ENCODE results near the gene CHST13.
"Not testable (repeated sequence)": the region's sequence is repeated elsewhere in the genome, so short reads cannot be mapped to it uniquely, and the experiment has no call there.

Gene CHST13

GRCh38 chr3:126555795-126556636, 32.1 kb downstream of the CHST13 start:
- no peak for DNase-seq (ENCODE audit: low read depth)

- no peak for DNase-seq (ENCODE audit: low read depth)
Measured at GRCh38 chr3:126556637-126557414, 32.9 kb downstream of the CHST13 start.

GRCh38 chr3:126557415-126557745, 33.4 kb downstream of the CHST13 start:
- no peak for DNase-seq (ENCODE audit: low read depth)

- no peak for DNase-seq (ENCODE audit: low read depth)
Measured at GRCh38 chr3:126557761-126558160, 33.8 kb downstream of the CHST13 start.

- no peak for DNase-seq (ENCODE audit: low read depth)
Measured at GRCh38 chr3:126558336-126559071, 34.5 kb downstream of the CHST13 start, which contains the start of gene C3orf22. Gene C3orf22 (minus strand): TSS chr3:126558932. CDS start chr3:126553390, 5,542 bp downstream.

- no peak for DNase-seq (ENCODE audit: low read depth)
Measured at GRCh38 chr3:126562737-126563276, 38.9 kb downstream of the CHST13 start.

GRCh38 chr3:126567696-126568438, 43.9 kb downstream of the CHST13 start:
- no peak for DNase-seq (ENCODE audit: low read depth)

GRCh38 chr3:126568776-126569342, 44.9 kb downstream of the CHST13 start:
- no peak for DNase-seq (ENCODE audit: low read depth)

GRCh38 chr3:126569390-126569975, 45.5 kb downstream of the CHST13 start:
- no peak for DNase-seq (ENCODE audit: low read depth)

GRCh38 chr3:126570103-126570541, 46.2 kb downstream of the CHST13 start:
- DNase-seq (ENCODE audit: low read depth), result no peak

GRCh38 chr3:126571078-126571477, 47.1 kb downstream of the CHST13 start:
- DNase-seq (ENCODE audit: low read depth), result no peak

- DNase-seq (ENCODE audit: low read depth), result no peak
Measured at GRCh38 chr3:126573492-126574117, 49.6 kb downstream of the CHST13 start.

- no peak for DNase-seq (ENCODE audit: low read depth)
Measured at GRCh38 chr3:126577261-126577660, 53.3 kb downstream of the CHST13 start.

GRCh38 chr3:126578702-126579101, 54.7 kb downstream of the CHST13 start:
- DNase-seq (ENCODE audit: low read depth), result no peak

- DNase-seq (ENCODE audit: low read depth), result no peak
Measured at GRCh38 chr3:126580746-126581145, 56.8 kb downstream of the CHST13 start.

- DNase-seq (ENCODE audit: low read depth), result no peak
Measured at GRCh38 chr3:126581569-126581968, 57.6 kb downstream of the CHST13 start.

GRCh38 chr3:126582311-126582710, 58.4 kb downstream of the CHST13 start:
- no peak for DNase-seq (ENCODE audit: low read depth)

- not testable (repeated sequence) for DNase-seq (ENCODE audit: low read depth)
Measured at GRCh38 chr3:126591515-126591914, 67.6 kb downstream of the CHST13 start.
